HL-60 (cell line): ENCODE measurements around the gene LCOR.

Experiments used
- CTCF ChIP-seq: IDR thresholded peaks from one replicate; pipeline ENCODE4 v1.5.1; 2011; ENCODE audit warnings: low read length, control low read depth, inconsistent platforms; ENCODE audit not compliant: insufficient read depth
- POLR2AphosphoS5 ChIP-seq: IDR thresholded peaks from 2 replicates; pipeline ENCODE4 v1.6.1; 2012; ENCODE audit warnings: low read depth
- REST ChIP-seq: IDR thresholded peaks from 2 replicates; pipeline ENCODE4 v1.6.1; 2012; ENCODE audit warnings: low read depth; ENCODE audit not compliant: insufficient replicate concordance
- SPI1 ChIP-seq: IDR thresholded peaks from 2 replicates; pipeline ENCODE4 v1.6.1; 2012; ENCODE audit warnings: low read depth, mild to moderate bottlenecking, borderline replicate concordance

GRCh38 chr10:96910488-96911395 is 78.6 kb downstream of the LCOR start:
- TF ChIP-seq CTCF (peak; percentile 33), REST (no peak), POLR2AphosphoS5 (no peak), SPI1 (no peak)
